GM19397 (cell line): ENCODE measurements around the gene PEX5.
"Not testable (repeated sequence)": the region's sequence is repeated elsewhere in the genome, so short reads cannot be mapped to it uniquely, and the experiment has no call there.

Source experiments
- ATAC-seq: cut with Tn5 transposase; IDR thresholded peaks from one replicate; pipeline ENCODE4 v1.9.1; 2021; ENCODE audit warnings: mild to moderate bottlenecking, moderate library complexity; ENCODE audit not compliant: unreplicated experiment

The PEX5 gene

GRCh38 chr12:7210642-7211151, 21.2 kb downstream of the PEX5 start:
- no peak for ATAC-seq

GRCh38 chr12:7212678-7213077, 23.2 kb downstream of the PEX5 start:
- no peak for ATAC-seq

GRCh38 chr12:7213745-7214144, 24.3 kb downstream of the PEX5 start:
- not testable (repeated sequence) for ATAC-seq

GRCh38 chr12:7217475-7218069, 28.1 kb downstream of the PEX5 start:
- ATAC-seq: no peak

- no peak for ATAC-seq
Measured at GRCh38 chr12:7219599-7220243, 30.2 kb downstream of the PEX5 start.

GRCh38 chr12:7221486-7221885, 32.0 kb downstream of the PEX5 start:
- no peak for ATAC-seq

- no peak for ATAC-seq
Measured at GRCh38 chr12:7229741-7230140, 40.3 kb downstream of the PEX5 start.

- ATAC-seq: no peak
Measured at GRCh38 chr12:7241404-7242005, 52.0 kb downstream of the PEX5 start.

GRCh38 chr12:7242176-7243101, 53.0 kb downstream of the PEX5 start:
- no peak for ATAC-seq

- ATAC-seq: not testable (repeated sequence)
Measured at GRCh38 chr12:7251328-7251996, 62.0 kb downstream of the PEX5 start.

- no peak for ATAC-seq
Measured at GRCh38 chr12:7259060-7259459, 69.6 kb downstream of the PEX5 start.
